Measurements from ENCODE around the gene GSPT1. TPM values are rescaled to one million over a fixed set of nuclear protein-coding genes. Genes with fewer than 3 reads are reported as not detected.

GSPT1 gene
- total RNA-seq, 2 donors from 2014 or later, result 70.2 to 88.7 TPM

DNA sequence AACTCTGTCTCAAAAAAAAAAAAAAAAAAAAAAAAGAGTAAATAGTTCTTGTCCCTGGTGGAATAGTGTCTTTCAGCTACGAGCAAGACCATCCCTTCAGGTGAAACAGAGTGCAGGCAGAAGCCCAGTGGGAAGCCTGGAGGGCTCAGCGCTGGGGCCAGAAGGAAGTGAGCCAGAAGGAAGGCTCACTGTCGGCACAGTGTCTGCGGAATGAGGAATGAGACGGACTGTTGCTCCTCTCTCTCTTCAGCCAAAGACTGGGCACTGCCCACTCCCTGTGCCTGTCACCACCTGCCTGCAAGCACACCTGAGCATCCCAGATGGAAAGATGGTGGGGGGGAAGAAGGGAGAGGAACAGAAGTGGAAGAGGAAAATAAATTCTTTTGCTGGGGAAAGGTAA, 71.9 kb downstream of the GSPT1 start:
- no peaks in the 10 kb centered on the region for H3K27me3 ChIP-seq (replicated peaks; ENCODE audit: insufficient read depth)
- H3K4me1 ChIP-seq (replicated peaks), result no peaks in the 10 kb centered on the region
- H3K4me3 ChIP-seq, result no peak overlapping the region
- H3K36me3 ChIP-seq, result peaks cover 0 to 29% of the 10 kb centered on the region in 2 donors
- intact Hi-C loops (cut with DNase I), result no loop called here
- WGBS, result 76% methylated on average over 5 of the region's 5 CpGs
- TF ChIP-seq, protein P1, sequence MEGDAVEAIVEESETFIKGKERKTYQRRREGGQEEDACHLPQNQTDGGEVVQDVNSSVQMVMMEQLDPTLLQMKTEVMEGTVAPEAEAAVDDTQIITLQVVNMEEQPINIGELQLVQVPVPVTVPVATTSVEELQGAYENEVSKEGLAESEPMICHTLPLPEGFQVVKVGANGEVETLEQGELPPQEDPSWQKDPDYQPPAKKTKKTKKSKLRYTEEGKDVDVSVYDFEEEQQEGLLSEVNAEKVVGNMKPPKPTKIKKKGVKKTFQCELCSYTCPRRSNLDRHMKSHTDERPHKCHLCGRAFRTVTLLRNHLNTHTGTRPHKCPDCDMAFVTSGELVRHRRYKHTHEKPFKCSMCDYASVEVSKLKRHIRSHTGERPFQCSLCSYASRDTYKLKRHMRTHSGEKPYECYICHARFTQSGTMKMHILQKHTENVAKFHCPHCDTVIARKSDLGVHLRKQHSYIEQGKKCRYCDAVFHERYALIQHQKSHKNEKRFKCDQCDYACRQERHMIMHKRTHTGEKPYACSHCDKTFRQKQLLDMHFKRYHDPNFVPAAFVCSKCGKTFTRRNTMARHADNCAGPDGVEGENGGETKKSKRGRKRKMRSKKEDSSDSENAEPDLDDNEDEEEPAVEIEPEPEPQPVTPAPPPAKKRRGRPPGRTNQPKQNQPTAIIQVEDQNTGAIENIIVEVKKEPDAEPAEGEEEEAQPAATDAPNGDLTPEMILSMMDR (IDR thresholded peaks at IDR 0.05), result no peak
- no peak for TF ChIP-seq POLR2AphosphoS5 (IDR thresholded peaks at IDR 0.05)
- TF ChIP-seq POLR2A (IDR thresholded peaks at IDR 0.05), result no peak
- H3K9me3 ChIP-seq, result no peaks in the 10 kb centered on the region
- no peak overlapping the region for H3K27ac ChIP-seq
- DNase-seq (ENCODE audit: low spot score), result no peak

DNA sequence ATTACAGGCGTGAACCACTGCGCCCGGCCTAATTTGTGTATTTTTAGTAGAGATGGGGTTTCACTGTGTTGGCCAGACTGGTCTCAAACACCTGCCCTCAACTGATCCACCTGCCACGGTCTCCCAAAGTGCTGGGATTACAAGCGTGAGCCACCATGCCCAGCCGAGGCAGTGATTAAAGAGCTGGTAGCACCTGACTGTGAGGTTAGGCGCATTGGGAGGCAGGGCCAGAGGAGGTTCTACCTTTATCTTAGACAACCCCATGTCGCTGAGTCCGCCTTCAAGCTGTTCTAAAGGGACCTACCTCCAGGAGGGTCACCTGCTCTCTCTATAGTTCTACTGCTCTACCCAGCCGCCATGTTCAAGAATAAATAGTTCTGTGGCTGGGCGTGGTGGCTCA, 72.5 kb downstream of the GSPT1 start:
- Histone ChIP-seq H3K4me3 (no peak overlapping the region), H3K9me3 (no peaks in the 10 kb centered on the region), H3K27ac (no peak overlapping the region), H3K4me1 (replicated peaks) (no peaks in the 10 kb centered on the region), H3K36me3 (peaks cover 0 to 34% of the 10 kb centered on the region in 2 donors), H3K27me3 (replicated peaks; ENCODE audit: insufficient read depth) (no peaks in the 10 kb centered on the region)
- DNase-seq (ENCODE audit: low spot score), result no peak
- intact Hi-C loops (cut with DNase I), result no loop called here
- TF ChIP-seq, protein P1 (IDR thresholded peaks at IDR 0.05), result no peak
- TF ChIP-seq POLR2A (IDR thresholded peaks at IDR 0.05) (no peak), POLR2AphosphoS5 (IDR thresholded peaks at IDR 0.05) (no peak)
- 97% methylated on average over 11 of the region's 11 CpGs for WGBS

DNA sequence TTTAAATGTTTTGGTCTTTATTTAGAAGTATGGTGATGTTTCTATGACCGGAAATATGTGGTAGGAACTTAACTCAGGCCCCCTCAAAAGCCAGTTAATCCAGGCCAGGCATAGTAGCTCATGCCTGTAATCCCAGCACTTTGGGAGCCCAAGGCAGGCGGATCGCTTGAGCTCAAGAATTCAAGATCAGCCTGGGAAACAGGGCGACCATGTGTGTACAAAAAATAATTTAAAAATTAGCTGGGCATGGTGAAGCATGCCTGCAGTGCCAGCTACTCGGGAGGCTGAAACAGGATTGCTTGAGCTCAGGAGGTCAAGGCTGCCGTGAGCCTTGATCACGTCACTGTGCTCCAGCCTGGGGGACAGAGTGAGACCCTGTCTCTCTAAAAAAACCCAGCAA, 74.7 kb downstream of the GSPT1 start:
- Histone ChIP-seq H3K27ac (no peak overlapping the region), H3K36me3 (peaks cover 4 to 34% of the 10 kb centered on the region in 2 donors), H3K9me3 (no peaks in the 10 kb centered on the region), H3K4me3 (no peak overlapping the region), H3K27me3 (replicated peaks; ENCODE audit: insufficient read depth) (no peaks in the 10 kb centered on the region), H3K4me1 (replicated peaks) (no peaks in the 10 kb centered on the region)
- no peak for DNase-seq (ENCODE audit: low spot score)
- WGBS, result 93% methylated on average over 7 of the region's 7 CpGs
- TF ChIP-seq POLR2AphosphoS5 (IDR thresholded peaks at IDR 0.05) (no peak), POLR2A (IDR thresholded peaks at IDR 0.05) (no peak)
- TF ChIP-seq, protein P1 (IDR thresholded peaks at IDR 0.05), result no peak
- intact Hi-C loops (cut with DNase I), result no loop called here

DNA sequence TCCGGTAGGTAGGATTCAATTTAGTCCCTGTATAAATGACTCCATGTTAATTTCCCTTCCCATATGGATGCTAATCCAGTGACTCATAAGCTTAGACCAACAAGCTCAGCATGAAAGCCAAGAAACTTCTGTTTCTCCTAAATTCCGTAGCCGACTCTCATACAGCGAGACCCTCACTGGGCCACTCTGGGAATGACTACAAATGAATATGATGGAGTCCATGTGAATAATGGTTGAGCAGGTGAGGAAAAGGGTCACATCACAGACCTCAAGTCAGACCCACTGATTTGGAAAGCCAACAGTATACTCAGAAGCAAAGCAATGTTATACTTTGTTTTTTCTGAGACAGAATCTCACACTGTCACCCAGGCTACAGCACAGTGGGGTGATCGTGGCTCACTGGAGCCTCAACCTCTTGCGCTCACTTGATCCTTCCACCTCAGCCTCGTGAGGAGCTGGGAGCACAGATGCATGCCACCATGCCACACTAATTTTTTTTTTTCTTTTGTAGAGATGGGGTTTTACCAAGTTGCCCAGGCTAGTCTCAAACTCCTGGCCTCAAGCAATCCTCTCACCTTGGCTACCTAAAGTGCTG, 79.0 kb downstream of the GSPT1 start:
- Histone ChIP-seq H3K27ac (no peak overlapping the region), H3K9me3 (no peaks in the 10 kb centered on the region), H3K36me3 (peaks cover 4 to 19% of the 10 kb centered on the region in 2 donors), H3K4me1 (replicated peaks) (no peaks in the 10 kb centered on the region), H3K27me3 (replicated peaks; ENCODE audit: insufficient read depth) (no peaks in the 10 kb centered on the region), H3K4me3 (no peak overlapping the region)
- DNase-seq (ENCODE audit: low spot score), result no peak
- TF ChIP-seq POLR2A (IDR thresholded peaks at IDR 0.05) (no peak), POLR2AphosphoS5 (IDR thresholded peaks at IDR 0.05) (no peak)
- TF ChIP-seq, protein P1 (IDR thresholded peaks at IDR 0.05), result no peak
- 91% methylated on average over 7 of the region's 7 CpGs for WGBS
- intact Hi-C loops (cut with DNase I), result no loop called here

DNA sequence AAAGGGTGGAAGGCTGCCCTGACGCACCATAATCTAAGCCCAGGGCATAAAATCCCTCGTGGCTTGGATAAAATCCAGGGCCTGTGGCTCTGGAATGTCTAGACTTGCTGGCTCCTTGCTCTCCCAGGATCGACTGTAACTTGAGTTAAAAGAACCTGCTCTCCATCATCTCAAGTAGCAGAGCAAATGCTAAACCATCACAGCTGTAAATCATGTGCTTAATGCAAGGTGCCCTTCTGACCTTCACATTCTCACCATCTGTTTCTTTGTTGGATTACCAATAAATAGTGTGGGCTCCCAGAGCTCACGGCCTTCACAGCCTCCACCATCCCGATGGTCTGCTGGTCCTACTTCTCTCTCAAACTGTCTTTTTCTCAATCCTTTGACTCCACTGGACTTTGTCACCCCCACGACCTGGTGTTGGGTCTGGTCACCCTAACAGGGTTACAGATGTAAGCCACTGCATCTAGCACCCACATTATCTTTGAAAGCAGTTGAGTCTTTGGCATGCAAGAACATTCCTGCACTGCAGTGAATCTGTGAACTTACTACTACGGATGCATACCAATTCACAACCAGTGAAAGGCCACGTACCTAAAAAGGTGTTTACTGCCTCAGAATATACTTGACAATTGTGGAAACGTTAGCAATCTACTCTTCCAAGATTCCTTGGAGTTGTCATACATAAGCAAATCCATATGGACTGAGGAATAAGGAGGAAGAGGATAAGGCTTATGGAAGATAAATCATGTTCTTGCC, 79.7 kb downstream of the GSPT1 start:
- no peaks in the 10 kb centered on the region for H3K9me3 ChIP-seq
- peaks cover 4 to 19% of the 10 kb centered on the region in 2 donors for H3K36me3 ChIP-seq
- no peak overlapping the region for H3K27ac ChIP-seq
- H3K27me3 ChIP-seq (replicated peaks; ENCODE audit: insufficient read depth), result no peaks in the 10 kb centered on the region
- no peaks in the 10 kb centered on the region for H3K4me1 ChIP-seq (replicated peaks)
- H3K4me3 ChIP-seq, result no peak overlapping the region
- 35% methylated on average over 9 of the region's 9 CpGs for WGBS
- intact Hi-C loops (cut with DNase I), result no loop called here
- TF ChIP-seq, protein P1 (IDR thresholded peaks at IDR 0.05), result no peak
- no peak for TF ChIP-seq POLR2A (IDR thresholded peaks at IDR 0.05)
- TF ChIP-seq POLR2AphosphoS5 (IDR thresholded peaks at IDR 0.05), result no peak
- no peak for DNase-seq (ENCODE audit: low spot score)

All from prostate gland (tissue), 2 donors.